H9 (cell line): ENCODE measurements around the gene TFF2. TPM values are rescaled to one million over a fixed set of nuclear protein-coding genes. Genes with fewer than 3 reads are reported as not detected.
A peak's percentile ranks its signal among the peaks of the same experiment; 100 is the strongest.

Experiments used
- DNase-seq: peaks from one replicate; pipeline ENCODE4 v3.0.0-alpha.2; 2017
- H2AFZ ChIP-seq: one replicate; pipeline ENCODE4 v1.6.1; 2013; ENCODE audit warnings: mild to moderate bottlenecking, low read length, control low read depth, moderate library complexity
- H2AK5ac ChIP-seq: 2 replicates; pipeline ENCODE4 v1.6.1; 2013; ENCODE audit warnings: low read length, control low read depth, mixed read lengths; ENCODE audit not compliant: insufficient read length
- H2BK120ac ChIP-seq: one replicate; pipeline ENCODE4 v1.6.1; 2013; ENCODE audit warnings: low read depth, mild to moderate bottlenecking, low read length, control low read depth, inconsistent platforms; ENCODE audit not compliant: poor library complexity, severe bottlenecking
- H2BK12ac ChIP-seq: 2 replicates; pipeline ENCODE4 v1.6.1; 2013; ENCODE audit warnings: low read length, control low read depth, mixed read lengths, low read depth; ENCODE audit not compliant: insufficient read length
- H2BK15ac ChIP-seq: 2 replicates; pipeline ENCODE4 v1.6.1; 2013; ENCODE audit warnings: low read depth, low read length, control low read depth
- H2BK20ac ChIP-seq: one replicate; pipeline ENCODE4 v1.6.1; 2013; ENCODE audit warnings: low read depth, mild to moderate bottlenecking, low read length, control low read depth, inconsistent platforms; ENCODE audit not compliant: poor library complexity, severe bottlenecking
- H2BK5ac ChIP-seq: 2 replicates; pipeline ENCODE4 v1.6.1; 2013; ENCODE audit warnings: low read length, control low read depth, mixed read lengths; ENCODE audit not compliant: insufficient read length
- H3K14ac ChIP-seq: 2 replicates; pipeline ENCODE4 v1.6.1; 2013; ENCODE audit warnings: low read length, control low read depth; ENCODE audit not compliant: insufficient read depth
- H3K18ac ChIP-seq: 2 replicates; pipeline ENCODE4 v1.6.1; 2013; ENCODE audit warnings: low read depth, mild to moderate bottlenecking, mixed read lengths, low read length, control low read depth; ENCODE audit not compliant: insufficient read length
- H3K23ac ChIP-seq: 2 replicates; pipeline ENCODE4 v1.6.1; 2013; ENCODE audit warnings: low read length, control low read depth, mixed read lengths, low read depth; ENCODE audit not compliant: insufficient read length
- H3K23me2 ChIP-seq: 2 replicates; pipeline ENCODE4 v1.6.1; 2013; ENCODE audit warnings: low read depth, mild to moderate bottlenecking, mixed read lengths, low read length, control low read depth; ENCODE audit not compliant: insufficient read length, poor library complexity, severe bottlenecking
- H3K27ac ChIP-seq: 2 replicates; pipeline ENCODE4 v1.5.1; 2013; ENCODE audit warnings: low read length, control low read depth, mixed read lengths, low read depth; ENCODE audit not compliant: insufficient read length
- H3K27me3 ChIP-seq: 2 replicates; pipeline ENCODE4 v1.6.1; 2013; ENCODE audit warnings: low read length, control low read depth, inconsistent platforms; ENCODE audit not compliant: insufficient read depth
- H3K4ac ChIP-seq: 2 replicates; pipeline ENCODE4 v1.6.1; 2013; ENCODE audit warnings: low read depth, mild to moderate bottlenecking, control low read depth, inconsistent platforms, low read length, moderate library complexity
- H3K4me1 ChIP-seq: 2 replicates; pipeline ENCODE4 v1.6.1; 2013; ENCODE audit warnings: low read length, control low read depth, inconsistent platforms; ENCODE audit not compliant: insufficient read depth
- H3K4me2 ChIP-seq: 2 replicates; pipeline ENCODE4 v1.6.1; 2013; ENCODE audit warnings: low read length, control low read depth, mixed read lengths; ENCODE audit not compliant: insufficient read length, insufficient read depth
- H3K56ac ChIP-seq: 2 replicates; pipeline ENCODE4 v1.6.1; 2013; ENCODE audit warnings: low read depth, mild to moderate bottlenecking, mixed read lengths, low read length, control low read depth; ENCODE audit not compliant: insufficient read length
- H3K79me1 ChIP-seq: 2 replicates; pipeline ENCODE4 v1.6.1; 2013; ENCODE audit warnings: low read depth, mild to moderate bottlenecking, moderate library complexity, low read length, control low read depth, inconsistent platforms; ENCODE audit not compliant: insufficient read depth, poor library complexity, severe bottlenecking
- H3K79me2 ChIP-seq: 2 replicates; pipeline ENCODE4 v1.6.1; 2013; ENCODE audit warnings: low read length, control low read depth, inconsistent platforms; ENCODE audit not compliant: insufficient read depth
- H3K9ac ChIP-seq: 2 replicates; pipeline ENCODE4 v1.6.1; 2013; ENCODE audit warnings: low read length, control low read depth, mixed read lengths; ENCODE audit not compliant: insufficient read length; ENCODE audit errors: extremely low read depth
- H3K9me3 ChIP-seq: one replicate; pipeline ENCODE4 v1.6.1; 2013; ENCODE audit warnings: low read depth, low read length, inconsistent platforms; ENCODE audit not compliant: control insufficient read depth
- H3T11ph ChIP-seq: one replicate; pipeline ENCODE4 v1.6.1; 2013; ENCODE audit warnings: mild to moderate bottlenecking, low read length, control low read depth, inconsistent platforms
- H4K20me1 ChIP-seq: one replicate; pipeline ENCODE4 v1.6.1; 2013; ENCODE audit not compliant: control insufficient read depth, insufficient read length, insufficient read depth
- H4K5ac ChIP-seq: 2 replicates; pipeline ENCODE4 v1.6.1; 2013; ENCODE audit warnings: low read depth, mild to moderate bottlenecking, mixed read lengths, low read length, control low read depth; ENCODE audit not compliant: insufficient read length
- H4K8ac ChIP-seq: replicated peaks from 2 replicates; pipeline ENCODE4 v1.6.1; 2013; ENCODE audit warnings: low read length, control low read depth, mixed read lengths, low read depth; ENCODE audit not compliant: insufficient read length
- H4K91ac ChIP-seq: 2 replicates; pipeline ENCODE4 v1.6.1; 2013; ENCODE audit warnings: low read depth, mild to moderate bottlenecking, moderate library complexity, mixed read lengths, low read length, control low read depth; ENCODE audit not compliant: insufficient read length
- H3K27ac Mint-ChIP-seq, 3 experiments: 2 replicates in 2 of 3; 3 replicates in 1 of 3; pipeline ENCODE4 v1.8.0; 2020 to 2021; ENCODE audit warnings: mixed read lengths in 3 of 3, mild to moderate bottlenecking in 1 of 3, moderate library complexity in 1 of 3
- H3K27me3 Mint-ChIP-seq: 2 replicates; pipeline ENCODE4 v1.8.0; 2021; ENCODE audit warnings: low read depth, mild to moderate bottlenecking, moderate library complexity, mixed read lengths
- H3K36me3 Mint-ChIP-seq, 3 experiments: 2 replicates in 2 of 3; 3 replicates in 1 of 3; pipeline ENCODE4 v1.8.0; 2020 to 2021; ENCODE audit warnings: low read depth in 3 of 3, mixed read lengths in 3 of 3; ENCODE audit not compliant: insufficient read depth in 1 of 3
- H3K4me1 Mint-ChIP-seq, 2 experiments: 2 replicates each; pipeline ENCODE4 v1.8.0; 2020; ENCODE audit warnings: mixed read lengths in 2 of 2
- H3K4me3 Mint-ChIP-seq, 2 experiments: 2 replicates in 1 of 2; 3 replicates in 1 of 2; pipeline ENCODE4 v1.8.0; 2020 to 2021; ENCODE audit warnings: mild to moderate bottlenecking in 2 of 2, mixed read lengths in 2 of 2, moderate library complexity in 1 of 2
- H3K9me3 Mint-ChIP-seq, 2 experiments: 2 replicates in 1 of 2; 3 replicates in 1 of 2; pipeline ENCODE4 v1.8.0; 2020; ENCODE audit warnings: mild to moderate bottlenecking in 2 of 2, mixed read lengths in 2 of 2, moderate library complexity in 1 of 2
- WGBS: extraction: QIAGEN DNeasy Blood & Tissue Kit; methylation state at CpG from one replicate; pipeline ENCODE4 v1.1.7; 2013; ENCODE audit warnings: missing lambda C conversion rate, low lambda C conversion rate, mixed read lengths; ENCODE audit not compliant: insufficient read length; ENCODE audit errors: extremely low coverage; 5-methylcytosine and 5-hydroxymethylcytosine counted together
- total RNA-seq: library from RNA; stranded (reverse); gene quantifications from 2 replicates; pipeline ENCODE4 v1.2.1, GENCODE V29; 2021
- TF ChIP-seq, protein P1 (sequence below): fragments of 200-600 bp; sonication (generic); conservative IDR thresholded peaks from 3 replicates; pipeline ENCODE4 v1.8.0; 2021; ENCODE audit warnings: antibody characterized with exemption, mild to moderate bottlenecking

The TFF2 gene
- total RNA-seq, 1 experiment from 2014 or later = not detected

GRCh38 chr21:42369821-42370220, 19.0 kb upstream of the TFF2 start:
- Histone ChIP-seq H3K23ac (no peak overlapping the region), H3K18ac (no peak overlapping the region), H4K20me1 (no peaks in the 10 kb centered on the region), H3K4me2 (no peak overlapping the region), H3K79me1 (no peaks in the 10 kb centered on the region), H2BK12ac (no peak overlapping the region), H2BK120ac (no peak overlapping the region), H2BK5ac (no peak overlapping the region), H3K79me2 (no peaks in the 10 kb centered on the region), H4K5ac (no peak overlapping the region), H3K14ac (no peak overlapping the region), H4K8ac (no peak overlapping the region), H3K9me3 (no peaks in the 10 kb centered on the region), H3K23me2 (no peaks in the 10 kb centered on the region), H3K56ac (no peak overlapping the region), H3K4ac (no peak overlapping the region), H3K9ac (no peak overlapping the region), H2AFZ (no peak overlapping the region), H4K91ac (no peak overlapping the region), H2AK5ac (no peak overlapping the region), H3K4me1 (no peaks in the 10 kb centered on the region; the same call in 1 of the 2 replicates), H3T11ph (no peak overlapping the region), H2BK15ac (no peak overlapping the region), H3K27me3 (no peaks in the 10 kb centered on the region), H2BK20ac (no peak overlapping the region), H3K27ac (no peak overlapping the region)
- Mint-ChIP-seq H3K4me1 (peaks cover 7 to 8% of the 10 kb centered on the region in 2 experiments), H3K4me3 (no peak overlapping the region), H3K27me3 (peaks cover 20% of the 10 kb centered on the region), H3K27ac (no peak overlapping the region), H3K9me3 (no peaks in the 10 kb centered on the region; a peak in 1 of 5 replicates), H3K36me3 (no peaks in the 10 kb centered on the region; a peak in 1 of 7 replicates)
- peak; percentile 39 for DNase-seq
- WGBS = no CpG with 5 or more reads among the region's 16 CpGs
- TF ChIP-seq, protein P1, sequence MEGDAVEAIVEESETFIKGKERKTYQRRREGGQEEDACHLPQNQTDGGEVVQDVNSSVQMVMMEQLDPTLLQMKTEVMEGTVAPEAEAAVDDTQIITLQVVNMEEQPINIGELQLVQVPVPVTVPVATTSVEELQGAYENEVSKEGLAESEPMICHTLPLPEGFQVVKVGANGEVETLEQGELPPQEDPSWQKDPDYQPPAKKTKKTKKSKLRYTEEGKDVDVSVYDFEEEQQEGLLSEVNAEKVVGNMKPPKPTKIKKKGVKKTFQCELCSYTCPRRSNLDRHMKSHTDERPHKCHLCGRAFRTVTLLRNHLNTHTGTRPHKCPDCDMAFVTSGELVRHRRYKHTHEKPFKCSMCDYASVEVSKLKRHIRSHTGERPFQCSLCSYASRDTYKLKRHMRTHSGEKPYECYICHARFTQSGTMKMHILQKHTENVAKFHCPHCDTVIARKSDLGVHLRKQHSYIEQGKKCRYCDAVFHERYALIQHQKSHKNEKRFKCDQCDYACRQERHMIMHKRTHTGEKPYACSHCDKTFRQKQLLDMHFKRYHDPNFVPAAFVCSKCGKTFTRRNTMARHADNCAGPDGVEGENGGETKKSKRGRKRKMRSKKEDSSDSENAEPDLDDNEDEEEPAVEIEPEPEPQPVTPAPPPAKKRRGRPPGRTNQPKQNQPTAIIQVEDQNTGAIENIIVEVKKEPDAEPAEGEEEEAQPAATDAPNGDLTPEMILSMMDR = peak; percentile 50
